GM12872 (cell line): ENCODE data around the gene GSTA5.

Source experiments
- TF ChIP-seq, protein P1 (sequence below): IDR thresholded peaks from 3 replicates; pipeline ENCODE4 v1.5.1; 2011; ENCODE audit warnings: low read depth, mild to moderate bottlenecking, low read length, moderate library complexity; ENCODE audit not compliant: insufficient read depth

The GSTA5 gene

DNA sequence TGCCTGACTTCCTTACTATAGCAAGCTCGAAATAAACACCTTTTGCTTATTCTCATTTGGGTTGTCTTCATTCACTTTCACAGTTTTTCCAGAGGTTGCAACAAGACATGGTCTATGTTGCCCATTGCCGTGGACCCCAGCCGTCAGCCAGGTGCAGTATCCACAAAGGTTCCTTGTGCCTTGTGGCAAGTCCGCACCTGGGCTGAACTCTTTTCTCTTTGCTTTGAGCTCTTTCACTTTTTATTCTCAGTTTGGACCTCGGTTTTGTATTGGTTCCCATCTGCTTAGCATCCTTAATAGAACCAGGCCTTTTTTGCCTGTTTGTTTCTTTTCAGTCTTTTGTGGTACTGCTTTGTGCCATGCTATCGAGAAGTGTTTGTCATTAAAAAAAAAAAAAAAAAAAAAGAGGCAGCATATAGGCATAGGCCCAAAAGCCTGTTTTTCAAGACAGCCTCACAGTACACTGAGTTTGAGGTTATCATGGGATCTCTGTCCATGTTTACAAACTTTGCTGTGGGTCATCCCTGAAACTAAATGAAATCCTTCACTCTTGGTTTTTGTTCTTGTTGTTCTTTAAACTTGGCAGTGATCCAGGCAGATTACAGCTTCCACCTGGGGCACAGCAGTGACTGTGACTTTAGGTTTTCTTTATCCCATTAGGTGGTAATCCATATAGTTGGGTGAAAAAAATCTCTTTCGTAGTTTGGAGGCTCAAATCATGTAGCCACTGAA, 35.6 kb upstream of the GSTA5 start:
- TF ChIP-seq, protein P1, sequence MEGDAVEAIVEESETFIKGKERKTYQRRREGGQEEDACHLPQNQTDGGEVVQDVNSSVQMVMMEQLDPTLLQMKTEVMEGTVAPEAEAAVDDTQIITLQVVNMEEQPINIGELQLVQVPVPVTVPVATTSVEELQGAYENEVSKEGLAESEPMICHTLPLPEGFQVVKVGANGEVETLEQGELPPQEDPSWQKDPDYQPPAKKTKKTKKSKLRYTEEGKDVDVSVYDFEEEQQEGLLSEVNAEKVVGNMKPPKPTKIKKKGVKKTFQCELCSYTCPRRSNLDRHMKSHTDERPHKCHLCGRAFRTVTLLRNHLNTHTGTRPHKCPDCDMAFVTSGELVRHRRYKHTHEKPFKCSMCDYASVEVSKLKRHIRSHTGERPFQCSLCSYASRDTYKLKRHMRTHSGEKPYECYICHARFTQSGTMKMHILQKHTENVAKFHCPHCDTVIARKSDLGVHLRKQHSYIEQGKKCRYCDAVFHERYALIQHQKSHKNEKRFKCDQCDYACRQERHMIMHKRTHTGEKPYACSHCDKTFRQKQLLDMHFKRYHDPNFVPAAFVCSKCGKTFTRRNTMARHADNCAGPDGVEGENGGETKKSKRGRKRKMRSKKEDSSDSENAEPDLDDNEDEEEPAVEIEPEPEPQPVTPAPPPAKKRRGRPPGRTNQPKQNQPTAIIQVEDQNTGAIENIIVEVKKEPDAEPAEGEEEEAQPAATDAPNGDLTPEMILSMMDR, result no peak

DNA sequence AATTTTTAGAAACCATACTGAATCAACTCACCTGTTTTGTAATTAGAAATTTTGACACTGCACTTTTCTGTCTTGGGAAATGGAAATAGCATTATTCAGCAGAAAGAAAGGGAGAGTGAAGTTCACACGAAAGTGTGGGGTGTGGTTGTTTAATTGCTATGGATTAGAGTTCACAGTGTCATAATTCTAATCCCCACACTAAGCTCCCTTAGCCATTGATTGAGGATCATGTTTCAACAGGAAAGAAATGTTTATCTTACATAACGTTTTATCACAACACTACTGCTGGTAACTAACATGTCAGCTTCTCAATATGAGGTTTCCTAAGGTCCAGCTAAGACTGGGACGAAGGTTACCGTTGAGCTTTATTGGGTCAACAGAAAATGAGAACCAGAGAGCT, 31.4 kb upstream of the GSTA5 start:
- TF ChIP-seq, protein P1, result no peak

DNA sequence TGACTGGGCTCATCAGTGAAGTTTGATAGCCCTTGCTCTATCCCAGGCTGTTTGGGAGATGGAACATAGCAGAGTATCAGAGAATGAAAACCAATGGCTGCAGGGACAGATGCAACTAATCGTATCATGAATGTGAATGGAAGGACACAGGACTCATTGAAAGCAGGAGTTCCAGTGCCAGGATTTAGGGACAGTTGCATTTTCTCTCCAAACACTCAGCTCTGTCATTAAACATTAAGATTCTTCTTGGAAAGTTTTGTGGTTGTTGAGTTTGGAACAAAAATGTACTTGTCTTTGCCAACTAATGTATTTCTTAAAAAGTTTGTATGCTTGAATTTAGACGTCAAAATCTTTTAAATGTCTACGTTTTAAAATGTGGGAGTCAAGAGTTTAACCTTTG, 31.0 kb upstream of the GSTA5 start:
- TF ChIP-seq, protein P1, result no peak

DNA sequence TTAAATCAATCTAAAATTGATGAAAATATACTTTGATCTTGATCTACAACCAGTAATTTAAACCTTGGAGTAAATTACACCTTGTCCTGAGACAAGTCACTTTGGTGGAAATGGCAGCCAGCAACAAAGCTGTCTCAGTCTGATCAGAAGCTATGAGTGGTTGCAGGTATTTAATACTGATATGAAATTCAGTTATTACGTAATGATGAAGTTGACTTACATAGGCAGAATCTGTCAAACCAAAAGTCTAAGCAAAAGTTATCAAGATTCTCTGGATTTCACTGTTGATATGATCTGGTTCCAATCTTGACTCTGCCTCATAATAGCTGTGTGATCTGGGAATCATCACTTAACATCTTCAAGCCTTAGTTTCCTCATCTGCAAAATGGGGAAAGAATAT, 27.6 kb upstream of the GSTA5 start:
- TF ChIP-seq, protein P1, result no peak

DNA sequence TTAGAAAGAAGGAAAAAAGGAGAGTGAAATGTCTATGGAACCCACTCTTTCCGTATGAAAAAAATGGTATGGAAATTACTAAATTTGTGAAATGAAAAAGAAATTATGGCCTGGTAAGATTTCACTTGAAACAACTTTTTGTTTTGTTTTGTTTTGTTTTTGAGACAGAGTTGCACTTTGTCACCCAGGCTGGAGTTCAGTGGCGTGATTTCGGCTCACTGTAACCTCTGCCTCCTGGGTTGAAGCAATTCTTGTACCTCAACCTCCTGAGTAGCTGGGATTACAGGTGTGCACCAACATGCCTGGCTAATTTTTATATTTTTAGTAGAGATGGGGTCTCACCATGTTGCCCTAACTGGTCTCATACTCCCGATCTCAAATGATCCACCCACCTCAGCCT, 17.8 kb upstream of the GSTA5 start:
- TF ChIP-seq, protein P1, result no peak

DNA sequence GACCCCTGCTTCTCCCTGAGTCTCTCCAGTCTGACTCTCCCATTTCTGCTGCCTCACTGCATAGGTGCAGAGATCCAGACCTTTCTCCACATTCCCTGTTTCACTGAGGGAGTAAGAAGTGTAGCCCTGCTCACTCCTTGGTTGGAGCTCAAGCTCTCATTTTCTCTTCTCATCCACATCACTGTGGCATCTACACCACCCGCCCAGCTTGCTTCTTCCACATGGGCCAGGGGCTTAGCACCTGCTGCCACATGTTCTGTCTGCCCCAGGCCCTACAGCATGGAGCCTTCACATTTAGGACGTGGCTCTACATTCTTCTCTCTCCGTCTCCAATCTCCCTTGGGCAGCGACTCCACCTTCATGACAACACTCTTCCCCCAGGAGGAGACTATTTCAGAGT, 8.5 kb upstream of the GSTA5 start:
- TF ChIP-seq, protein P1, result no peak

DNA sequence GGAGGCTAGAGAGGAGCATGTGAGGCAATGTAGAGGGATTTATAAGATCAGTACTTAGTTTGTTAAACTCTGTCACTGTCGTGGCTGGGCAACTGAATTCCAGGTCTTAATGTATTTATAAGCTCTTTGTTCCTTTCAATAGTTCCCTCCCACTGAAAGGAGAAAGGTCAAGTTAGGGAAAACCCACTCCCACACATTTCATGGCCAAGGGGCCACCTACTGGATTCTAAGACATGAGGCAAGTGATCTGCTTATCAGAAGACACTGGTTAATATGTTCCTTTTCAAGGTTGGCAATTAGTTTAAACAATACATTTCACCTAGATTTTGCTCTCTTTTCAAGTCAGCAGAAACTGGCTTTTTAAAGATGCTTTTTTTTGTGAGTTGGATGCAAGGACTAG, 5.4 kb upstream of the GSTA5 start:
- TF ChIP-seq, protein P1, result no peak

DNA sequence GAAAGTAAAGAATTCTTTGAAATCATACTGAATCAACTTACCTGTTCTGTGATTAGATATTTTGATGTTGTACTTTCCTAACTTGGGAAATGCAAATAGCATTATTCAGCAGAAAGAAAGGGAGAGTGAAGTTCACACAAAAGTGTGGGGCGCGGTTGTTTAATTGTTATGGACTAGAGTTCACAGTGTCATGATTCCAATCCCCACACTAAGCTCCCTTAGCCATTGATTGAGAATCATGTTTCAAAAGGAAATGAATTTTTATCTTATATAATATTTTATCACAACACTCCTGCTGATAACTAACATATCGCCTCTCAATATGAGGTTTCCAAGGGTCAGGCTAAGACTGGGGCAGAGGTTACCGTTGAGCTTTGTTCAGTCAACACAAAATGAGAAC, 3.0 kb upstream of the GSTA5 start:
- TF ChIP-seq, protein P1, result no peak
